Liver (tissue), 9 donors: ENCODE data around the gene DAPK3. TPM values are rescaled to one million over a fixed set of nuclear protein-coding genes. Genes with fewer than 3 reads are reported as not detected.

Experiments used
- DNase-seq: peaks from one replicate; pipeline ENCODE4 v3.0.0-alpha.2; 2017; ENCODE audit warnings: low spot score
- H3K27ac ChIP-seq, 2 donors: one replicate each; pipeline ENCODE4 v1.7.0; 2013; ENCODE audit warnings: inconsistent platforms in 2 of 2, low read length in 2 of 2, control low read depth in 1 of 2, low read depth in 1 of 2, mild to moderate bottlenecking in 1 of 2
- H3K27me3 ChIP-seq, 4 donors: one replicate each; pipeline versions ENCODE4 v1.6.1 to v1.7.0; 2013; ENCODE audit warnings: low read length in 3 of 4, inconsistent platforms in 1 of 4, mild to moderate bottlenecking in 1 of 4, moderate library complexity in 1 of 4; ENCODE audit not compliant: control insufficient read depth in 4 of 4, insufficient read depth in 4 of 4
- H3K36me3 ChIP-seq, 4 donors: one replicate each; pipeline versions ENCODE4 v1.6.1 to v1.7.0; 2013; ENCODE audit warnings: low read length in 3 of 4, mild to moderate bottlenecking in 3 of 4, low read depth in 1 of 4, moderate library complexity in 1 of 4; ENCODE audit not compliant: control insufficient read depth in 4 of 4, insufficient read depth in 3 of 4
- H3K4me1 ChIP-seq, 4 donors: one replicate each; pipeline versions ENCODE4 v1.6.1 to v1.7.0; 2013; ENCODE audit warnings: low read length in 3 of 4, mild to moderate bottlenecking in 3 of 4, moderate library complexity in 1 of 4; ENCODE audit not compliant: control insufficient read depth in 4 of 4, insufficient read depth in 4 of 4
- H3K4me3 ChIP-seq, 3 donors: one replicate each; pipeline versions ENCODE4 v1.6.1 to v1.7.0; 2013; ENCODE audit warnings: low read length in 3 of 3, control low read depth in 1 of 3, low read depth in 1 of 3, mild to moderate bottlenecking in 1 of 3
- H3K9ac ChIP-seq, 2 donors: one replicate each; pipeline ENCODE4 v1.7.0; 2013; ENCODE audit warnings: low read length in 2 of 2, mild to moderate bottlenecking in 2 of 2, moderate library complexity in 2 of 2, control low read depth in 1 of 2, low read depth in 1 of 2
- H3K9me3 ChIP-seq, 4 donors: one replicate each; pipeline versions ENCODE4 v1.6.1 to v1.7.0; 2013; ENCODE audit warnings: low read length in 3 of 4; ENCODE audit not compliant: control insufficient read depth in 4 of 4
- EGR1 ChIP-seq, 2 donors: IDR thresholded peaks; 2 replicates each; pipeline ENCODE4 v1.6.1; 2016 to 2018; ENCODE audit warnings: antibody characterized with exemption in 2 of 2, low read depth in 2 of 2
- FOXA1 ChIP-seq: IDR thresholded peaks from 2 replicates; pipeline ENCODE4 v1.6.1; 2016; ENCODE audit warnings: antibody characterized with exemption
- FOXA2 ChIP-seq: IDR thresholded peaks from 2 replicates; pipeline ENCODE4 v1.6.1; 2016; ENCODE audit warnings: antibody characterized with exemption
- GABPA ChIP-seq, 2 donors: IDR thresholded peaks in 1 of 2; conservative IDR thresholded peaks in 1 of 2; 2 replicates each; pipeline ENCODE4 v1.6.1; 2016; ENCODE audit warnings: antibody characterized with exemption in 2 of 2, mild to moderate bottlenecking in 1 of 2, moderate library complexity in 1 of 2
- HNF4A ChIP-seq, 2 donors: conservative IDR thresholded peaks; 2 replicates each; pipeline ENCODE4 v1.6.1; 2016; ENCODE audit warnings: antibody characterized with exemption in 2 of 2, mild to moderate bottlenecking in 2 of 2
- HNF4G ChIP-seq: IDR thresholded peaks from 2 replicates; pipeline ENCODE4 v1.6.1; 2016; ENCODE audit warnings: antibody characterized with exemption
- JUND ChIP-seq, 2 donors: IDR thresholded peaks; 2 replicates each; pipeline ENCODE4 v1.6.1; 2016; ENCODE audit warnings: antibody characterized with exemption in 2 of 2
- NR2F2 ChIP-seq: IDR thresholded peaks from 2 replicates; pipeline ENCODE4 v1.6.1; 2016; ENCODE audit warnings: antibody characterized with exemption
- RAD21 ChIP-seq, 2 donors: IDR thresholded peaks; 2 replicates each; pipeline ENCODE4 v1.6.1; 2016; ENCODE audit warnings: antibody characterized with exemption in 2 of 2, mild to moderate bottlenecking in 2 of 2
- RXRA ChIP-seq, 2 donors: IDR thresholded peaks; 2 replicates each; pipeline ENCODE4 v1.6.1; 2017 to 2018; ENCODE audit warnings: antibody characterized with exemption in 2 of 2, mild to moderate bottlenecking in 1 of 2
- SP1 ChIP-seq: IDR thresholded peaks from 2 replicates; pipeline ENCODE4 v1.6.1; 2018; ENCODE audit warnings: antibody characterized with exemption, mild to moderate bottlenecking
- TAF1 ChIP-seq: conservative IDR thresholded peaks from 2 replicates; pipeline ENCODE4 v1.6.1; 2016; ENCODE audit warnings: antibody characterized with exemption, mild to moderate bottlenecking
- YY1 ChIP-seq: IDR thresholded peaks from 2 replicates; pipeline ENCODE4 v1.6.1; 2016; ENCODE audit warnings: antibody characterized with exemption, mild to moderate bottlenecking
- WGBS: extraction: QIAGEN DNeasy Blood & Tissue Kit; methylation state at CpG from one replicate; pipeline ENCODE4 v1.1.7; 2013; 5-methylcytosine and 5-hydroxymethylcytosine counted together
- polyA plus RNA-seq, 2 donors: library from polyadenylated mRNA; stranded (reverse) in 1 of 2; unstranded in 1 of 2; fragments of 200-250 nt in 1 of 2; fragments of >200 nt in 1 of 2; fragmentation: Nextera tagmentation in 1 of 2; extraction: Ambion mirVana in 1 of 2; gene quantifications; one replicate each; pipeline versions ENCODE4 v1.2.1 to v1.2.3, GENCODE V29; 2013 to 2015
- total RNA-seq, 2 donors: library from RNA; depleted of rRNA; stranded (reverse); fragments of >200 nt; gene quantifications; one replicate each; pipeline ENCODE4 v1.2.3, GENCODE V29; 2014
- TF ChIP-seq, protein P1 (sequence below): IDR thresholded peaks from 2 replicates; pipeline ENCODE4 v1.6.1; 2016; ENCODE audit warnings: antibody characterized with exemption
- TF ChIP-seq, protein P2 (sequence below): IDR thresholded peaks from 2 replicates; pipeline ENCODE4 v1.6.1; 2016; ENCODE audit warnings: antibody characterized with exemption, mild to moderate bottlenecking
- TF ChIP-seq, protein P3 (sequence below): fragments of 150-350 bp; IDR thresholded peaks from 2 replicates; pipeline ENCODE4 v1.5.1; 2017; ENCODE audit warnings: improper control_type of control experiment, low read depth, low read length; ENCODE audit not compliant: missing input control
- TF ChIP-seq, protein P4 (sequence below): IDR thresholded peaks from 2 replicates; pipeline ENCODE4 v1.6.1; 2016; ENCODE audit warnings: antibody characterized with exemption
- TF ChIP-seq, protein P5 (sequence below): IDR thresholded peaks from 2 replicates; pipeline ENCODE4 v1.6.1; 2016; ENCODE audit warnings: antibody characterized with exemption
- donor health status: healthy.
- donor health status: healthy.
- donor health status: healthy.
- donor health status: healthy.
- donor health status: healthy.

DAPK3 gene
- total and polyA plus RNA-seq, 4 donors = 3.0 to 29.5 (median 23.8) TPM

DNA sequence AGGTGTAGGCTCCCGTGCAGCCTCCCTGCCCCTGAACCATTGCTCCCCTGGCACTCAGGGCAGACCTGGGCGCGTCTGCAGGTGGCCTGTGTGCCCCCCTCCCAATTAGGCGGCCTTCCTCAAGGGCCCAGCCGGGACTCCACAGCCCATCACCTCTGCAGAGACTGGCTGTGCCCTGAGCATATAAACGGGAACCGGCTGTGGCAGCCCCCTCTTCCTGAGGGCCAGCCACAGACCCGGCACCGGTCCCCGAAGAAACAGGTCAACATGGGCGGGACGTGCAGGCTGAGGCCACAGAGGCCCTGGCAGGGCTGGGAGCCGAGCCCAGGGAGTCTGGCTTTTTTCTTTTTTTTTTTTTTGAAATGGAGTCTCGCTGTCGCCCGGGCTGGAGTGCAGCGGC lies 48.7 kb upstream of the DAPK3 start:
- Histone ChIP-seq H3K36me3 (peaks cover 0 to 15% (median 8%) of the 10 kb centered on the region in 4 donors), H3K27ac (no peak overlapping the region), H3K4me3 (no peak overlapping the region), H3K9ac (no peak overlapping the region), H3K27me3 (no peaks in the 10 kb centered on the region), H3K9me3 (no peaks in the 10 kb centered on the region), H3K4me1 (peaks cover 0 to 21% (median 9%) of the 10 kb centered on the region in 4 donors)
- TF ChIP-seq EGR1 (IDR thresholded peaks at IDR 0.05; ENCODE audit: low read depth in 2 of 2) (no peak), FOXA2 (no peak), NR2F2 (no peak), RAD21 (IDR thresholded peaks at IDR 0.05) (no peak), GABPA (IDR thresholded peaks at IDR 0.05 in 1 of 2, conservative IDR thresholded peaks at IDR 0.05 in 1 of 2) (no peak), JUND (IDR thresholded peaks at IDR 0.05) (no peak), FOXA1 (no peak), TAF1 (no peak), YY1 (no peak), SP1 (no peak)
- TF ChIP-seq, protein P1, sequence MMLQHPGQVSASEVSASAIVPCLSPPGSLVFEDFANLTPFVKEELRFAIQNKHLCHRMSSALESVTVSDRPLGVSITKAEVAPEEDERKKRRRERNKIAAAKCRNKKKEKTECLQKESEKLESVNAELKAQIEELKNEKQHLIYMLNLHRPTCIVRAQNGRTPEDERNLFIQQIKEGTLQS = no peak
- TF ChIP-seq, protein P2, sequence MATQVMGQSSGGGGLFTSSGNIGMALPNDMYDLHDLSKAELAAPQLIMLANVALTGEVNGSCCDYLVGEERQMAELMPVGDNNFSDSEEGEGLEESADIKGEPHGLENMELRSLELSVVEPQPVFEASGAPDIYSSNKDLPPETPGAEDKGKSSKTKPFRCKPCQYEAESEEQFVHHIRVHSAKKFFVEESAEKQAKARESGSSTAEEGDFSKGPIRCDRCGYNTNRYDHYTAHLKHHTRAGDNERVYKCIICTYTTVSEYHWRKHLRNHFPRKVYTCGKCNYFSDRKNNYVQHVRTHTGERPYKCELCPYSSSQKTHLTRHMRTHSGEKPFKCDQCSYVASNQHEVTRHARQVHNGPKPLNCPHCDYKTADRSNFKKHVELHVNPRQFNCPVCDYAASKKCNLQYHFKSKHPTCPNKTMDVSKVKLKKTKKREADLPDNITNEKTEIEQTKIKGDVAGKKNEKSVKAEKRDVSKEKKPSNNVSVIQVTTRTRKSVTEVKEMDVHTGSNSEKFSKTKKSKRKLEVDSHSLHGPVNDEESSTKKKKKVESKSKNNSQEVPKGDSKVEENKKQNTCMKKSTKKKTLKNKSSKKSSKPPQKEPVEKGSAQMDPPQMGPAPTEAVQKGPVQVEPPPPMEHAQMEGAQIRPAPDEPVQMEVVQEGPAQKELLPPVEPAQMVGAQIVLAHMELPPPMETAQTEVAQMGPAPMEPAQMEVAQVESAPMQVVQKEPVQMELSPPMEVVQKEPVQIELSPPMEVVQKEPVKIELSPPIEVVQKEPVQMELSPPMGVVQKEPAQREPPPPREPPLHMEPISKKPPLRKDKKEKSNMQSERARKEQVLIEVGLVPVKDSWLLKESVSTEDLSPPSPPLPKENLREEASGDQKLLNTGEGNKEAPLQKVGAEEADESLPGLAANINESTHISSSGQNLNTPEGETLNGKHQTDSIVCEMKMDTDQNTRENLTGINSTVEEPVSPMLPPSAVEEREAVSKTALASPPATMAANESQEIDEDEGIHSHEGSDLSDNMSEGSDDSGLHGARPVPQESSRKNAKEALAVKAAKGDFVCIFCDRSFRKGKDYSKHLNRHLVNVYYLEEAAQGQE = no peak
- TF ChIP-seq, protein P3, sequence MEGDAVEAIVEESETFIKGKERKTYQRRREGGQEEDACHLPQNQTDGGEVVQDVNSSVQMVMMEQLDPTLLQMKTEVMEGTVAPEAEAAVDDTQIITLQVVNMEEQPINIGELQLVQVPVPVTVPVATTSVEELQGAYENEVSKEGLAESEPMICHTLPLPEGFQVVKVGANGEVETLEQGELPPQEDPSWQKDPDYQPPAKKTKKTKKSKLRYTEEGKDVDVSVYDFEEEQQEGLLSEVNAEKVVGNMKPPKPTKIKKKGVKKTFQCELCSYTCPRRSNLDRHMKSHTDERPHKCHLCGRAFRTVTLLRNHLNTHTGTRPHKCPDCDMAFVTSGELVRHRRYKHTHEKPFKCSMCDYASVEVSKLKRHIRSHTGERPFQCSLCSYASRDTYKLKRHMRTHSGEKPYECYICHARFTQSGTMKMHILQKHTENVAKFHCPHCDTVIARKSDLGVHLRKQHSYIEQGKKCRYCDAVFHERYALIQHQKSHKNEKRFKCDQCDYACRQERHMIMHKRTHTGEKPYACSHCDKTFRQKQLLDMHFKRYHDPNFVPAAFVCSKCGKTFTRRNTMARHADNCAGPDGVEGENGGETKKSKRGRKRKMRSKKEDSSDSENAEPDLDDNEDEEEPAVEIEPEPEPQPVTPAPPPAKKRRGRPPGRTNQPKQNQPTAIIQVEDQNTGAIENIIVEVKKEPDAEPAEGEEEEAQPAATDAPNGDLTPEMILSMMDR = no peak
- no peak for DNase-seq
- WGBS = 78% methylated on average over 17 of the region's 17 CpGs

DNA sequence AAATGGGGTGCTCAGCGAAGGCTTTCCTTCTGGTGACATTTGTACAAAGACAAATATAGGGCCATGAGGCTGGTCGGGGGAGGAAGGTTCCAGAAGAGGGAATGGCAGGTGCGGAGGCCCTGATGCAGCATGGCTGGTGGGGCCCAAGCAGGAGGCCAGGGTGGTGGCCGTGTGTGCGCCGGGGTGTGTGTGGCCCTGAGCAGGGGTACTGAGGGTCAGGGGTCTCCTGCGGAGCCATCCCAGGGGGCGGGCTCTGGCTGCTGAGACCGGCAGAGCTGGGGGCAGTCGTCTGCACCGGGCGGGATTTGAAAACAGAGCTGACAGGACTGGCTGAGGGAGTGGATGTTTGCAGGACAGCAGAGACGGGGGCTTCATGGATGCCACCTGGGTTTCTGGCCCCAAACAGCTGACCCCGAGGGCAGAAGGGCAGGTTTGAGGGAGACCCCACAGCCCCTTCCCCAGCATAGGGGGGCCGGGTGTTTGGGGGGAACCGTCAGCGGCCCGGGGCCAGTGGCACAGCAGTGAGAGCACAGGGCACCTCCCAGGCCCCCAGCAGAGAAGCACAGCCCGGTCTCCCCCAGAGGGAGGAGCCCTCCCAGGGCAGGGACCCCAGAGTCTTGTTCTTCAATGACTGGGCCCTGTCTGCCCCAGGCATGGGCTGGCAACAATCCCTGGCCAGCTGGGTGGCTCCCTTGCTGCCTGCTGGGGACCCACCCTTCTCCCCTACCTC lies 48.0 kb upstream of the DAPK3 start:
- H3K4me1 ChIP-seq = peaks cover 0 to 28% (median 14%) of the 10 kb centered on the region in 4 donors
- H3K27ac ChIP-seq = no peak overlapping the region
- H3K9me3 ChIP-seq = no peaks in the 10 kb centered on the region
- no peak overlapping the region for H3K4me3 ChIP-seq
- WGBS = 95% methylated on average over 19 of the region's 19 CpGs
- no peaks in the 10 kb centered on the region for H3K27me3 ChIP-seq
- H3K36me3 ChIP-seq = peaks cover 1 to 13% (median 8%) of the 10 kb centered on the region in 4 donors
- H3K9ac ChIP-seq = no peak overlapping the region
- no peak for DNase-seq
- TF ChIP-seq HNF4G = no peak
- TF ChIP-seq RXRA (IDR thresholded peaks at IDR 0.05) = no peak
- no peak for TF ChIP-seq YY1
- TF ChIP-seq, protein P4, sequence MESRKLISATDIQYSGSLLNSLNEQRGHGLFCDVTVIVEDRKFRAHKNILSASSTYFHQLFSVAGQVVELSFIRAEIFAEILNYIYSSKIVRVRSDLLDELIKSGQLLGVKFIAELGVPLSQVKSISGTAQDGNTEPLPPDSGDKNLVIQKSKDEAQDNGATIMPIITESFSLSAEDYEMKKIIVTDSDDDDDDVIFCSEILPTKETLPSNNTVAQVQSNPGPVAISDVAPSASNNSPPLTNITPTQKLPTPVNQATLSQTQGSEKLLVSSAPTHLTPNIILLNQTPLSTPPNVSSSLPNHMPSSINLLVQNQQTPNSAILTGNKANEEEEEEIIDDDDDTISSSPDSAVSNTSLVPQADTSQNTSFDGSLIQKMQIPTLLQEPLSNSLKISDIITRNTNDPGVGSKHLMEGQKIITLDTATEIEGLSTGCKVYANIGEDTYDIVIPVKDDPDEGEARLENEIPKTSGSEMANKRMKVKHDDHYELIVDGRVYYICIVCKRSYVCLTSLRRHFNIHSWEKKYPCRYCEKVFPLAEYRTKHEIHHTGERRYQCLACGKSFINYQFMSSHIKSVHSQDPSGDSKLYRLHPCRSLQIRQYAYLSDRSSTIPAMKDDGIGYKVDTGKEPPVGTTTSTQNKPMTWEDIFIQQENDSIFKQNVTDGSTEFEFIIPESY = no peak
- TF ChIP-seq, protein P5, sequence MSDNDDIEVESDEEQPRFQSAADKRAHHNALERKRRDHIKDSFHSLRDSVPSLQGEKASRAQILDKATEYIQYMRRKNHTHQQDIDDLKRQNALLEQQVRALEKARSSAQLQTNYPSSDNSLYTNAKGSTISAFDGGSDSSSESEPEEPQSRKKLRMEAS = no peak
- TF ChIP-seq HNF4A (conservative IDR thresholded peaks at IDR 0.05) = no peak
- TF ChIP-seq FOXA1 = no peak
- no peak for TF ChIP-seq GABPA (IDR thresholded peaks at IDR 0.05 in 1 of 2, conservative IDR thresholded peaks at IDR 0.05 in 1 of 2)
- no peak for TF ChIP-seq EGR1 (IDR thresholded peaks at IDR 0.05; ENCODE audit: low read depth in 2 of 2)
- TF ChIP-seq, protein P3 = no peak
